ENCODE measurements around the gene PRRT1.

DNA sequence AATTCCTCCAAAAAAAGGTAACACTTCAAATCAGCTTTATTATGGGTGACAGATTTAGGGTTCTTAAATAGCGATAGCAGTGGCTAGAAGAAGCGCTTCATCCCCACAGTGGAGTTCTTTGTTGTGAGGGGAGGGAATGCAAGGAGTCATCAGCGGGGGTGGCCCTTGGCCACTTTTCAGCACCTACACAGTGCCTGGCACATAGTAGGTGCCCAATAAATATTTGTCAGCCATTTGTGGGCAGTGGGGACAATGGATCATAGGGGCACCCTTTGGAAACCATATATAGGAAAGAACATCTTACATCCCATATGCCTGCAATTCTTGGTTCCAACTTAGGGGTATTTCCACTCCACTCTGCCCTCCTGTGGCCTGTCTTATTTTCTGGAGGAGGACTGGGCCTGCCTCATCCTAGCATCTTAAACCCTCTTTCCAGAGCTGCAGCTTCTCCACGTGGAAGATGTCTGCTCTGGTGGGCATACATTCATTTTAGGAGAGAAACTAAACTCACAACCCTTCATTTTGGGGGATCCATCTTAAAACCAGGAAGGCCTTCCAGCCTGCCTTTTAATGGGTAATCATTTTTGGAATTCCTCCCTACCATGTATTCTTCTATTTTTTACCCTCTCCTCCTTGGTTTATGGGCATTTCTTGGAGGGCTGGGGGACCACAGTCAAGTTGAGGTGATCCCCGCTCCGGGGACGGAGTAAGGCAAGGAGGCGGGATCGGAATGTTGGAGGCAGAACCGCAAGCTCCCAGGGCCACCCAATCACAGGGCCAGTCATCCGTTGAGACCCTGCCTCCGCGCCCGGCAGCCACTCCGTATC, 43.3 kb upstream of the PRRT1 start:
- TF ChIP-seq, protein P1, sequence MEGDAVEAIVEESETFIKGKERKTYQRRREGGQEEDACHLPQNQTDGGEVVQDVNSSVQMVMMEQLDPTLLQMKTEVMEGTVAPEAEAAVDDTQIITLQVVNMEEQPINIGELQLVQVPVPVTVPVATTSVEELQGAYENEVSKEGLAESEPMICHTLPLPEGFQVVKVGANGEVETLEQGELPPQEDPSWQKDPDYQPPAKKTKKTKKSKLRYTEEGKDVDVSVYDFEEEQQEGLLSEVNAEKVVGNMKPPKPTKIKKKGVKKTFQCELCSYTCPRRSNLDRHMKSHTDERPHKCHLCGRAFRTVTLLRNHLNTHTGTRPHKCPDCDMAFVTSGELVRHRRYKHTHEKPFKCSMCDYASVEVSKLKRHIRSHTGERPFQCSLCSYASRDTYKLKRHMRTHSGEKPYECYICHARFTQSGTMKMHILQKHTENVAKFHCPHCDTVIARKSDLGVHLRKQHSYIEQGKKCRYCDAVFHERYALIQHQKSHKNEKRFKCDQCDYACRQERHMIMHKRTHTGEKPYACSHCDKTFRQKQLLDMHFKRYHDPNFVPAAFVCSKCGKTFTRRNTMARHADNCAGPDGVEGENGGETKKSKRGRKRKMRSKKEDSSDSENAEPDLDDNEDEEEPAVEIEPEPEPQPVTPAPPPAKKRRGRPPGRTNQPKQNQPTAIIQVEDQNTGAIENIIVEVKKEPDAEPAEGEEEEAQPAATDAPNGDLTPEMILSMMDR (IDR thresholded peaks at IDR 0.05; ENCODE audit: insufficient read depth, low read length, poor library complexity, severe bottlenecking): peak; percentile 75
- no peak for TF ChIP-seq EZH2phosphoT487 (conservative IDR thresholded peaks at IDR 0.05; ENCODE audit: low read length)

Measured in SU-DHL-6 (cell line).